Heart left ventricle (tissue), 16 donors: ENCODE results near the gene PRPF8. TPM values are rescaled to one million over a fixed set of nuclear protein-coding genes. Genes with fewer than 3 reads are reported as not detected.
A peak's percentile ranks its signal among the peaks of the same experiment; 100 is the strongest.
"Not testable (repeated sequence)": the region's sequence is repeated elsewhere in the genome, so short reads cannot be mapped to it uniquely, and the experiment has no call there.

ENCODE experiments used
- ATAC-seq, 4 donors: fragments of 200-7000 bp; cut with Tn5 transposase; one replicate each; pipeline ENCODE4 v1.9.1; 2020 to 2022; ENCODE audit warnings: moderate library complexity in 4 of 4, mild to moderate bottlenecking in 3 of 4, moderate number of reproducible peaks in 1 of 4
- DNase-seq, 5 donors: peaks; one replicate each; pipeline ENCODE4 v3.0.0-alpha.2; 2020
- H3K27ac ChIP-seq, 12 donors: fragments of 200-600 bp; sonication (generic) in 4 of 12; one replicate each; pipeline versions ENCODE4 v1.5.0 to v1.8.0; 2016 to 2022; ENCODE audit warnings: mild to moderate bottlenecking in 2 of 12
- H3K27me3 ChIP-seq, 9 donors: fragments of 200-600 bp; sonication (generic) in 2 of 9; one replicate each; pipeline versions ENCODE4 v1.5.1 to v1.8.0; 2016 to 2022; ENCODE audit warnings: mild to moderate bottlenecking in 3 of 9
- H3K36me3 ChIP-seq, 9 donors: fragments of 200-600 bp; sonication (generic) in 2 of 9; one replicate each; pipeline versions ENCODE4 v1.5.0 to v1.8.0; 2018 to 2022; ENCODE audit warnings: mild to moderate bottlenecking in 2 of 9
- H3K4me1 ChIP-seq, 12 donors: fragments of 200-600 bp; sonication (generic) in 4 of 12; one replicate each; pipeline versions ENCODE4 v1.5.0 to v1.8.0; 2016 to 2022; ENCODE audit warnings: mild to moderate bottlenecking in 3 of 12
- H3K4me3 ChIP-seq, 12 donors: fragments of 200-600 bp; sonication (generic) in 4 of 12; one replicate each; pipeline versions ENCODE4 v1.5.0 to v1.8.0; 2017 to 2022; ENCODE audit warnings: mild to moderate bottlenecking in 9 of 12, moderate library complexity in 4 of 12
- H3K9me3 ChIP-seq, 12 donors: fragments of 200-600 bp; sonication (generic) in 4 of 12; one replicate each; pipeline versions ENCODE4 v1.5.0 to v1.8.0; 2016 to 2022; ENCODE audit warnings: mild to moderate bottlenecking in 1 of 12
- CTCF ChIP-seq, 12 donors: fragments of 200-600 bp; sonication (generic) in 4 of 12; IDR thresholded peaks; one replicate each; pipeline versions ENCODE4 v1.5.0 to v1.8.0; 2018 to 2022; ENCODE audit warnings: antibody characterized with exemption in 12 of 12, mild to moderate bottlenecking in 5 of 12
- POLR2A ChIP-seq, 2 donors: fragments of 450-650 bp; IDR thresholded peaks; one replicate each; pipeline ENCODE4 v1.6.1; 2017; ENCODE audit warnings: antibody characterized with exemption in 2 of 2, mild to moderate bottlenecking in 2 of 2, moderate library complexity in 2 of 2
- WGBS, 4 donors: extraction: QIAGEN DNeasy Blood & Tissue Kit in 2 of 4; methylation state at CpG; one replicate each; pipeline versions ENCODE4 v1.1.5 to v1.1.7; 2013 to 2018; 5-methylcytosine and 5-hydroxymethylcytosine counted together
- intact Hi-C, 10 donors: fragments of 100-400 bp; cut with DNase I; formaldehyde crosslinking; loops; one replicate each; pipeline versions ENCODE4 v1.11.1 to v1.14.2; 2022
- polyA plus RNA-seq, 2 donors: library from polyadenylated mRNA; stranded (reverse); fragments of 200-250 nt; gene quantifications; one replicate each; pipeline ENCODE4 v1.2.3, GENCODE V29; 2013
- total RNA-seq, 9 donors: library from RNA; depleted of rRNA in 2 of 9; stranded (reverse); fragments of >200 nt in 2 of 9; fragmentation: NEBNext Ultra II Directional in 3 of 9; extraction: Animal tissue kit (Norgen Biotek cat#: 25700) in 3 of 9; gene quantifications; one replicate each; pipeline versions ENCODE4 v1.1.0 to v1.2.4, GENCODE V29; 2016 to 2023
- donor health status: ischemic (EF 13 %, LVEDD 7.1; RV severe dilation, severe dysfunction).
- donor health status: healthy with polysubstance abuse.
- donor health status: DM: no; HTN: yes; CAD: no.
- donor health status: DM: no; HTN: no; CAD: no.
- donor health status: ischemic (EF 25% LVEDD 6.9; RV normal size, moderate dysfunction).
- donor health status: ischemic (EF 25% LVEDD 5.7; RV mildly dilated, moderate dysfunction).
- donor health status: healthy.
- donor health status: DM: yes; HTN: yes; CAD: no.
- donor health status: ischemic (EF 35%, LVEDD 5.7; RV mildly dilated, moderate dysfunction).
- donor health status: nonischemic (EF 11% LVEDD 7.7; RV severe dilation, severe dysfunction).
- donor health status: DM: yes; HTN: yes; CAD: no.
- donor health status: PGD.
- donor health status: ischemic (EF 29% LVEDD 5.4; RV normal size, mild dysfunction).
- donor health status: nonischemic (EF 23%, LVEDD 6.1; RV moderate dilation, normal function).

The PRPF8 gene
- total and polyA plus RNA-seq, 11 donors, result 70.1 to 195 (median 145) TPM

- DNase-seq (peak; percentile 81 to 88 (median 84)), ATAC-seq (peak in 3 of 4 donors; percentile 20 to 54 (median 50))
- intact Hi-C loops, result loop anchor here in 6 of 10 donors (2.0 to 10.0 kb wide), 7 partner anchors 25 to 685 kb away; partner anchors contain the start of genes OVCA2 (in 1 of the 6) and PRPF8 (in 1 of the 6)
- Histone ChIP-seq H3K27me3 (no peaks in the 10 kb centered on the region), H3K27ac (peak within 1 kb of the TSS; percentile 15 to 88 (median 80)), H3K4me3 (peak within 1 kb of the TSS; percentile 57 to 98 (median 75)), H3K4me1 (peaks cover 4 to 55% (median 42%) of the 10 kb centered on the region in 12 donors), H3K9me3 (no peaks in the 10 kb centered on the region), H3K36me3 (peaks cover 0 to 37% (median 32%) of the 10 kb centered on the region in 9 donors)
- TF ChIP-seq POLR2A (IDR thresholded peaks at IDR 0.05), result peak in 1 of 2 donors; percentile 67
- no peak for TF ChIP-seq CTCF (IDR thresholded peaks at IDR 0.05)
- WGBS, 4 donors, result 2 to 5% (median 3%) methylated on average over 19 to 83 of the region's 83 CpGs
These were observed 25.5 kb upstream of the PRPF8 start, which contains the start of gene TLCD2 for GRCh38 chr17:1709971-1710806. Gene TLCD2 (minus strand): TSS chr17:1710377. CDS start chr17:1710242, 135 bp downstream.

- peak overlapping the region in 10 of 12 donors; percentile 64 to 88 (median 81) for H3K27ac ChIP-seq
These were observed 24.8 kb upstream of the PRPF8 start for GRCh38 chr17:1709403-1709951.

GRCh38 chr17:1708791-1709346 is 24.2 kb upstream of the PRPF8 start:
- Histone ChIP-seq H3K36me3 (peaks cover 0 to 32% (median 29%) of the 10 kb centered on the region in 9 donors), H3K4me3 (peak overlapping the region in 1 of 12 donors; percentile 98), H3K4me1 (peaks cover 2 to 46% (median 35%) of the 10 kb centered on the region in 12 donors)
- not testable (repeated sequence) for DNase-seq, H3K27me3 ChIP-seq, ATAC-seq, H3K27ac ChIP-seq, H3K9me3 ChIP-seq
- WGBS, 4 donors, result 90 to 95% (median 93%) methylated on average over 10 of the region's 10 CpGs
- intact Hi-C loops, result loop anchor here in 1 of 10 donors (5.0 kb wide), 1 partner anchor 37 kb away; no protein-coding TSS in a partner anchor

More at GRCh38 chr17:1709403-1709951, 24.8 kb upstream of the PRPF8 start:
- peaks cover 0 to 37% (median 32%) of the 10 kb centered on the region in 9 donors for H3K36me3 ChIP-seq
- 7 to 21% (median 12%) methylated on average over 6 to 16 of the region's 16 CpGs for WGBS, 4 donors
- ATAC-seq, result peak in 1 of 4 donors; percentile 8
- H3K9me3 ChIP-seq, result no peaks in the 10 kb centered on the region
- H3K27me3 ChIP-seq, result no peaks in the 10 kb centered on the region
- intact Hi-C loops, result loop anchor here in 1 of 10 donors (5.0 kb wide), 1 partner anchor 37 kb away; no protein-coding TSS in a partner anchor
- peak in 1 of 5 donors; percentile 35 for DNase-seq
- peak overlapping the region; percentile 57 to 98 (median 75) for H3K4me3 ChIP-seq
- peaks cover 4 to 51% (median 39%) of the 10 kb centered on the region in 12 donors for H3K4me1 ChIP-seq
- TF ChIP-seq CTCF (IDR thresholded peaks at IDR 0.05) (no peak), POLR2A (IDR thresholded peaks at IDR 0.05) (no peak)

- Histone ChIP-seq H3K36me3 (peaks cover 0 to 14% (median 12%) of the 10 kb centered on the region in 9 donors), H3K4me3 (no peak overlapping the region), H3K27me3 (no peaks in the 10 kb centered on the region), H3K4me1 (peaks cover 0 to 29% (median 20%) of the 10 kb centered on the region in 12 donors), H3K9me3 (no peaks in the 10 kb centered on the region), H3K27ac (no peak overlapping the region)
- 92 to 93% (median 93%) methylated on average over 5 of the region's 5 CpGs for WGBS, 4 donors
- TF ChIP-seq CTCF (IDR thresholded peaks at IDR 0.05) (no peak), POLR2A (IDR thresholded peaks at IDR 0.05) (no peak)
- DNase-seq (no peak), ATAC-seq (no peak)
- intact Hi-C loops, result loop anchor here in 1 of 10 donors (5.0 kb wide), 1 partner anchor 35 kb away; no protein-coding TSS in a partner anchor
These were observed 22.4 kb upstream of the PRPF8 start for GRCh38 chr17:1707107-1707506.
